OCI-LY7 (cell line): ENCODE results near the gene KCNJ12. TPM values are rescaled to one million over a fixed set of nuclear protein-coding genes. Genes with fewer than 3 reads are reported as not detected.

Source experiments
- BruUV-seq: library from RNA; stranded (reverse); fragments of 400-500 nt; replicated peaks from 2 replicates; lab custom pipeline; 2021; lab: Mats Ljungman, UMichigan
- CTCF ChIA-PET: fragments of 300-600 bp; sonication (Branson Sonifier 250); formaldehyde crosslinking; loops from one replicate; lab custom pipeline; 2022; ENCODE audit warnings: antibody characterized with exemption; ENCODE audit not compliant: unreplicated experiment; lab: Charles Lee
- POLR2A ChIA-PET: fragments of 300-600 bp; sonication (Branson Sonifier 250); formaldehyde crosslinking; loops from one replicate; lab custom pipeline; 2022; ENCODE audit warnings: antibody characterized with exemption; lab: Charles Lee
- DNase-seq: peaks from one replicate; pipeline ENCODE4 v3.0.0-alpha.2; 2015; ENCODE audit warnings: low spot score
- H2AFZ ChIP-seq: fragments of 200-600 bp; sonication (generic), shearing (Covaris generic); 2 replicates; pipeline ENCODE4 v1.6.1; 2014; ENCODE audit warnings: mild to moderate bottlenecking, antibody characterized with exemption, low read length, moderate library complexity
- H3K27ac ChIP-seq: fragments of 200-600 bp; sonication (generic); 2 replicates; pipeline ENCODE4 v1.5.1; 2014; ENCODE audit warnings: mixed run types, low read depth, mild to moderate bottlenecking, moderate library complexity, low read length, inconsistent platforms; ENCODE audit not compliant: poor library complexity, severe bottlenecking
- H3K36me3 ChIP-seq: fragments of 200-600 bp; sonication (generic); 2 replicates; pipeline ENCODE4 v1.6.1; 2014; ENCODE audit warnings: mild to moderate bottlenecking, antibody characterized with exemption, low read length, moderate library complexity, mixed read lengths; ENCODE audit not compliant: insufficient read depth
- H3K4me1 ChIP-seq: fragments of 200-600 bp; sonication (generic); 2 replicates; pipeline ENCODE4 v1.5.1; 2014; ENCODE audit warnings: mild to moderate bottlenecking, low read length; ENCODE audit not compliant: insufficient read depth, poor library complexity, severe bottlenecking
- H3K4me2 ChIP-seq: fragments of 200-600 bp; sonication (generic); 2 replicates; pipeline ENCODE4 v1.6.1; 2014; ENCODE audit warnings: mild to moderate bottlenecking, low read length
- H3K4me3 ChIP-seq: fragments of 200-600 bp; sonication (generic); 2 replicates; pipeline ENCODE4 v1.5.1; 2014; ENCODE audit warnings: mild to moderate bottlenecking, low read depth, low read length; ENCODE audit not compliant: poor library complexity, severe bottlenecking
- H3K79me2 ChIP-seq: fragments of 200-600 bp; sonication (generic); 2 replicates; pipeline ENCODE4 v1.6.1; 2016; ENCODE audit warnings: low read depth, mild to moderate bottlenecking, low read length, moderate library complexity, mixed read lengths; ENCODE audit not compliant: insufficient read depth
- H3K9me2 ChIP-seq: fragments of 200-600 bp; sonication (generic); 2 replicates; pipeline ENCODE4 v1.6.1; 2016; ENCODE audit warnings: mild to moderate bottlenecking, low read length, mixed read lengths; ENCODE audit not compliant: insufficient read depth
- H3K9me3 ChIP-seq: fragments of 200-600 bp; sonication (generic); 2 replicates; pipeline ENCODE4 v1.6.1; 2014; ENCODE audit warnings: mild to moderate bottlenecking, mixed run types, low read length, mixed read lengths
- H4K20me1 ChIP-seq: fragments of 200-600 bp; sonication (generic); 2 replicates; pipeline ENCODE4 v1.6.1; 2014; ENCODE audit warnings: mild to moderate bottlenecking, antibody characterized with exemption, low read length, moderate library complexity, mixed read lengths; ENCODE audit not compliant: insufficient read depth
- CTCF ChIP-seq: fragments of 200-600 bp; sonication (generic); conservative IDR thresholded peaks from 2 replicates; pipeline ENCODE4 v1.5.1; 2014; ENCODE audit warnings: mild to moderate bottlenecking, antibody characterized with exemption, low read length, moderate library complexity, mixed read lengths
- EZH2phosphoT487 ChIP-seq: fragments of 200-600 bp; sonication (generic); IDR thresholded peaks from 2 replicates; pipeline ENCODE4 v1.6.1; 2018; ENCODE audit warnings: low read depth, borderline replicate concordance, mild to moderate bottlenecking, mixed run types, antibody characterized with exemption, low read length, moderate library complexity, mixed read lengths
- intact Hi-C: fragments of 100-400 bp; cut with micrococcal nuclease; formaldehyde crosslinking; loops from one replicate; pipeline ENCODE4 v1.10.0; 2022; ENCODE audit not compliant: unreplicated experiment
- total RNA-seq, 2 experiments: library from RNA; depleted of rRNA in 1 of 2; stranded (reverse); fragments of >200 nt in 1 of 2; shearing (Covaris generic) in 1 of 2; gene quantifications; 2 replicates each; pipeline ENCODE4 v1.2.3, GENCODE V29; 2014 to 2022

The KCNJ12 gene
- total RNA-seq, 2 experiments from 2014 or later: 0.16 to 0.17 TPM

- no TSS peak for BruUV-seq
- no peak for TF ChIP-seq CTCF
- no peak for TF ChIP-seq EZH2phosphoT487
- ChIA-PET POLR2A (no interaction called here), CTCF (no interaction called here)
- no peaks in the 10 kb centered on the region for H3K79me2 ChIP-seq
- intact Hi-C loops: no loop called here
- H3K9me3 ChIP-seq: no peaks in the 10 kb centered on the region
- DNase-seq: no peak
- no peaks in the 10 kb centered on the region for H3K9me2 ChIP-seq
- no peak overlapping the region for H2AFZ ChIP-seq
- no peaks in the 10 kb centered on the region for H3K36me3 ChIP-seq
- H3K4me2 ChIP-seq: no peak overlapping the region
- no peak overlapping the region for H3K4me3 ChIP-seq
- H4K20me1 ChIP-seq: no peaks in the 10 kb centered on the region
- H3K4me1 ChIP-seq: no peaks in the 10 kb centered on the region
- H3K27ac ChIP-seq: no peak overlapping the region
These were observed 11.9 kb downstream of the KCNJ12 start for GRCh38 chr17:21388066-21388465.

- ChIA-PET POLR2A (no interaction called here), CTCF (no interaction called here)
- H3K4me1 ChIP-seq: no peaks in the 10 kb centered on the region
- no peak overlapping the region for H2AFZ ChIP-seq
- no peaks in the 10 kb centered on the region for H3K9me3 ChIP-seq
- no peak overlapping the region for H3K4me2 ChIP-seq
- no peak for DNase-seq
- intact Hi-C loops: no loop called here
- H3K9me2 ChIP-seq: no peaks in the 10 kb centered on the region
- H3K27ac ChIP-seq: no peak overlapping the region
- no TSS peak for BruUV-seq
- no peak overlapping the region for H3K4me3 ChIP-seq
- H3K36me3 ChIP-seq: no peaks in the 10 kb centered on the region
- no peaks in the 10 kb centered on the region for H4K20me1 ChIP-seq
- TF ChIP-seq EZH2phosphoT487 (no peak), CTCF (no peak)
- H3K79me2 ChIP-seq: no peaks in the 10 kb centered on the region
These were observed 12.8 kb downstream of the KCNJ12 start for GRCh38 chr17:21388944-21389343.

- CTCF ChIA-PET: no interaction called here
- Histone ChIP-seq H3K9me2 (no peaks in the 10 kb centered on the region), H3K4me1 (no peaks in the 10 kb centered on the region), H2AFZ (no peak overlapping the region), H3K4me3 (no peak overlapping the region), H3K79me2 (no peaks in the 10 kb centered on the region), H3K36me3 (no peaks in the 10 kb centered on the region), H3K4me2 (no peak overlapping the region), H3K27ac (no peak overlapping the region), H4K20me1 (no peaks in the 10 kb centered on the region), H3K9me3 (no peaks in the 10 kb centered on the region)
- no peak for TF ChIP-seq CTCF
- TF ChIP-seq EZH2phosphoT487: no peak
- BruUV-seq: no TSS peak
- POLR2A ChIA-PET: no interaction called here
- intact Hi-C loops: no loop called here
- DNase-seq: no peak
These were observed 13.2 kb downstream of the KCNJ12 start for GRCh38 chr17:21389394-21389793.
